ENCODE measurements around the gene MACROH2A1. TPM values are rescaled to one million over a fixed set of nuclear protein-coding genes. Genes with fewer than 3 reads are reported as not detected.

MACROH2A1 gene
- polyA plus RNA-seq, 4 donors: 154 to 353 (median 210) TPM

GRCh38 chr5:135396459-135397055 is 2.5 kb downstream of the MACROH2A1 start:
- no peak for FAIRE-seq
- no peak for DNase-seq
- Histone ChIP-seq H3K36me3 (ENCODE audit: control insufficient read depth in 3 of 3, insufficient read depth in 2 of 3, low read depth in 1 of 3, low read length in 3 of 3) (peaks cover 0 to 21% (median 0%) of the 10 kb centered on the region in 3 donors), H3K9me3 (ENCODE audit: control insufficient read depth in 2 of 2, insufficient read depth in 1 of 2, low read depth in 1 of 2, low read length in 1 of 2) (no peaks in the 10 kb centered on the region), H3K4me1 (ENCODE audit: control insufficient read depth in 3 of 3, insufficient read depth in 2 of 3, low read depth in 1 of 3, low read length in 2 of 3) (peaks cover 7 to 61% (median 40%) of the 10 kb centered on the region in 3 donors), H3K27me3 (ENCODE audit: control insufficient read depth in 3 of 3, insufficient read depth in 3 of 3, low read length in 3 of 3) (no peaks in the 10 kb centered on the region), H3K27ac (ENCODE audit: low read depth in 1 of 3, low read length in 2 of 3) (peak overlapping the region in 1 of 3 donors; percentile 8), H3K4me3 (ENCODE audit: low read depth in 1 of 3, low read length in 3 of 3) (peak overlapping the region in 1 of 3 donors; percentile 90)
- 62 to 73% (median 68%) methylated on average over 4 of the region's 4 CpGs for WGBS, 3 donors

GRCh38 chr5:135395866-135396265 is 3.2 kb downstream of the MACROH2A1 start:
- 59 to 68% (median 60%) methylated on average over 4 of the region's 4 CpGs for WGBS, 3 donors
- Histone ChIP-seq H3K4me1 (ENCODE audit: control insufficient read depth in 3 of 3, insufficient read depth in 2 of 3, low read depth in 1 of 3, low read length in 2 of 3) (peaks cover 7 to 59% (median 40%) of the 10 kb centered on the region in 3 donors), H3K9me3 (ENCODE audit: control insufficient read depth in 2 of 2, insufficient read depth in 1 of 2, low read depth in 1 of 2, low read length in 1 of 2) (no peaks in the 10 kb centered on the region), H3K27me3 (ENCODE audit: control insufficient read depth in 3 of 3, insufficient read depth in 3 of 3, low read length in 3 of 3) (no peaks in the 10 kb centered on the region), H3K27ac (ENCODE audit: low read depth in 1 of 3, low read length in 2 of 3) (no peak overlapping the region), H3K36me3 (ENCODE audit: control insufficient read depth in 3 of 3, insufficient read depth in 2 of 3, low read depth in 1 of 3, low read length in 3 of 3) (peaks cover 0 to 26% (median 0%) of the 10 kb centered on the region in 3 donors), H3K4me3 (ENCODE audit: low read depth in 1 of 3, low read length in 3 of 3) (no peak overlapping the region)
- DNase-seq: no peak
- FAIRE-seq: no peak

GRCh38 chr5:135395451-135395850 is 3.6 kb downstream of the MACROH2A1 start:
- Histone ChIP-seq H3K27me3 (ENCODE audit: control insufficient read depth in 3 of 3, insufficient read depth in 3 of 3, low read length in 3 of 3) (no peaks in the 10 kb centered on the region), H3K4me1 (ENCODE audit: control insufficient read depth in 3 of 3, insufficient read depth in 2 of 3, low read depth in 1 of 3, low read length in 2 of 3) (peaks cover 7 to 55% (median 40%) of the 10 kb centered on the region in 3 donors), H3K27ac (ENCODE audit: low read depth in 1 of 3, low read length in 2 of 3) (no peak overlapping the region), H3K9me3 (ENCODE audit: control insufficient read depth in 2 of 2, insufficient read depth in 1 of 2, low read depth in 1 of 2, low read length in 1 of 2) (no peaks in the 10 kb centered on the region), H3K36me3 (ENCODE audit: control insufficient read depth in 3 of 3, insufficient read depth in 2 of 3, low read depth in 1 of 3, low read length in 3 of 3) (peaks cover 0 to 30% (median 0%) of the 10 kb centered on the region in 3 donors), H3K4me3 (ENCODE audit: low read depth in 1 of 3, low read length in 3 of 3) (no peak overlapping the region)
- WGBS, 3 donors: 67 to 76% (median 67%) methylated on average over 5 of the region's 5 CpGs
- FAIRE-seq (no peak), DNase-seq (no peak)

- 85 to 89% (median 88%) methylated on average over 1 of the region's 1 CpG for WGBS, 3 donors
Observed at GRCh38 chr5:135394095-135394494, 4.9 kb downstream of the MACROH2A1 start.

GRCh38 chr5:135393691-135394090 is 5.3 kb downstream of the MACROH2A1 start:
- 67 to 90% (median 81%) methylated on average over 3 of the region's 3 CpGs for WGBS, 3 donors
- Histone ChIP-seq H3K27ac (ENCODE audit: low read depth in 1 of 3, low read length in 2 of 3) (peak overlapping the region in 1 of 3 donors; percentile 50), H3K9me3 (ENCODE audit: control insufficient read depth in 2 of 2, insufficient read depth in 1 of 2, low read depth in 1 of 2, low read length in 1 of 2) (no peaks in the 10 kb centered on the region), H3K36me3 (ENCODE audit: control insufficient read depth in 3 of 3, insufficient read depth in 2 of 3, low read depth in 1 of 3, low read length in 3 of 3) (peaks cover 0 to 45% (median 0%) of the 10 kb centered on the region in 3 donors), H3K4me3 (ENCODE audit: low read depth in 1 of 3, low read length in 3 of 3) (no peak overlapping the region), H3K27me3 (ENCODE audit: control insufficient read depth in 3 of 3, insufficient read depth in 3 of 3, low read length in 3 of 3) (no peaks in the 10 kb centered on the region), H3K4me1 (ENCODE audit: control insufficient read depth in 3 of 3, insufficient read depth in 2 of 3, low read depth in 1 of 3, low read length in 2 of 3) (peaks cover 7 to 52% (median 36%) of the 10 kb centered on the region in 3 donors)
- FAIRE-seq (no peak), DNase-seq (no peak)

More at GRCh38 chr5:135394095-135394494, 4.9 kb downstream of the MACROH2A1 start:
- Histone ChIP-seq H3K27ac (ENCODE audit: low read depth in 1 of 3, low read length in 2 of 3) (peak overlapping the region in 1 of 3 donors; percentile 50), H3K36me3 (ENCODE audit: control insufficient read depth in 3 of 3, insufficient read depth in 2 of 3, low read depth in 1 of 3, low read length in 3 of 3) (peaks cover 0 to 41% (median 0%) of the 10 kb centered on the region in 3 donors), H3K9me3 (ENCODE audit: control insufficient read depth in 2 of 2, insufficient read depth in 1 of 2, low read depth in 1 of 2, low read length in 1 of 2) (no peaks in the 10 kb centered on the region), H3K27me3 (ENCODE audit: control insufficient read depth in 3 of 3, insufficient read depth in 3 of 3, low read length in 3 of 3) (no peaks in the 10 kb centered on the region), H3K4me1 (ENCODE audit: control insufficient read depth in 3 of 3, insufficient read depth in 2 of 3, low read depth in 1 of 3, low read length in 2 of 3) (peaks cover 7 to 52% (median 36%) of the 10 kb centered on the region in 3 donors), H3K4me3 (ENCODE audit: low read depth in 1 of 3, low read length in 3 of 3) (no peak overlapping the region)
- no peak for DNase-seq
- no peak for FAIRE-seq

- no peak for DNase-seq
- 55 to 75% (median 58%) methylated on average over 1 of the region's 1 CpG for WGBS, 3 donors
- no peaks in the 10 kb centered on the region for H3K9me3 ChIP-seq (ENCODE audit: control insufficient read depth in 2 of 2, insufficient read depth in 1 of 2, low read depth in 1 of 2, low read length in 1 of 2)
- peak overlapping the region in 1 of 3 donors; percentile 50 for H3K27ac ChIP-seq (ENCODE audit: low read depth in 1 of 3, low read length in 2 of 3)
- no peak overlapping the region for H3K4me3 ChIP-seq (ENCODE audit: low read depth in 1 of 3, low read length in 3 of 3)
- H3K27me3 ChIP-seq (ENCODE audit: control insufficient read depth in 3 of 3, insufficient read depth in 3 of 3, low read length in 3 of 3): no peaks in the 10 kb centered on the region
- peaks cover 0 to 46% (median 0%) of the 10 kb centered on the region in 3 donors for H3K36me3 ChIP-seq (ENCODE audit: control insufficient read depth in 3 of 3, insufficient read depth in 2 of 3, low read depth in 1 of 3, low read length in 3 of 3)
- no peak for FAIRE-seq
- peaks cover 7 to 52% (median 36%) of the 10 kb centered on the region in 3 donors for H3K4me1 ChIP-seq (ENCODE audit: control insufficient read depth in 3 of 3, insufficient read depth in 2 of 3, low read depth in 1 of 3, low read length in 2 of 3)
Observed at GRCh38 chr5:135393229-135393628, 5.8 kb downstream of the MACROH2A1 start.

- H3K27ac ChIP-seq (ENCODE audit: low read depth in 1 of 3, low read length in 2 of 3): peak overlapping the region in 2 of 3 donors; percentile 47
- H3K9me3 ChIP-seq (ENCODE audit: control insufficient read depth in 2 of 2, insufficient read depth in 1 of 2, low read depth in 1 of 2, low read length in 1 of 2): no peaks in the 10 kb centered on the region
- no peaks in the 10 kb centered on the region for H3K27me3 ChIP-seq (ENCODE audit: control insufficient read depth in 3 of 3, insufficient read depth in 3 of 3, low read length in 3 of 3)
- peaks cover 0 to 53% (median 3%) of the 10 kb centered on the region in 3 donors for H3K36me3 ChIP-seq (ENCODE audit: control insufficient read depth in 3 of 3, insufficient read depth in 2 of 3, low read depth in 1 of 3, low read length in 3 of 3)
- DNase-seq (peak in 1 of 2 donors; percentile 14), FAIRE-seq (no peak)
- WGBS, 3 donors: 77 to 83% (median 78%) methylated on average over 2 of the region's 2 CpGs
- no peak overlapping the region for H3K4me3 ChIP-seq (ENCODE audit: low read depth in 1 of 3, low read length in 3 of 3)
- H3K4me1 ChIP-seq (ENCODE audit: control insufficient read depth in 3 of 3, insufficient read depth in 2 of 3, low read depth in 1 of 3, low read length in 2 of 3): peaks cover 4 to 50% (median 30%) of the 10 kb centered on the region in 3 donors
Observed at GRCh38 chr5:135392256-135392655, 6.8 kb downstream of the MACROH2A1 start.

GRCh38 chr5:135391869-135392255 is 7.2 kb downstream of the MACROH2A1 start:
- FAIRE-seq: no peak
- H3K27ac ChIP-seq (ENCODE audit: low read depth in 1 of 3, low read length in 2 of 3): peak overlapping the region in 2 of 3 donors; percentile 47
- no peak overlapping the region for H3K4me3 ChIP-seq (ENCODE audit: low read depth in 1 of 3, low read length in 3 of 3)
- H3K36me3 ChIP-seq (ENCODE audit: control insufficient read depth in 3 of 3, insufficient read depth in 2 of 3, low read depth in 1 of 3, low read length in 3 of 3): peaks cover 0 to 52% (median 3%) of the 10 kb centered on the region in 3 donors
- H3K4me1 ChIP-seq (ENCODE audit: control insufficient read depth in 3 of 3, insufficient read depth in 2 of 3, low read depth in 1 of 3, low read length in 2 of 3): peaks cover 2 to 49% (median 28%) of the 10 kb centered on the region in 3 donors
- peak in 1 of 2 donors; percentile 75 for DNase-seq
- no peaks in the 10 kb centered on the region for H3K27me3 ChIP-seq (ENCODE audit: control insufficient read depth in 3 of 3, insufficient read depth in 3 of 3, low read length in 3 of 3)
- no peaks in the 10 kb centered on the region for H3K9me3 ChIP-seq (ENCODE audit: control insufficient read depth in 2 of 2, insufficient read depth in 1 of 2, low read depth in 1 of 2, low read length in 1 of 2)
- 55 to 61% (median 59%) methylated on average over 2 of the region's 2 CpGs for WGBS, 3 donors

Measured in small intestine (tissue), 7 donors.